Measurements from ENCODE around the gene RAI1. TPM values are rescaled to one million over a fixed set of nuclear protein-coding genes. Genes with fewer than 3 reads are reported as not detected.
"Not testable (repeated sequence)": the region's sequence is repeated elsewhere in the genome, so short reads cannot be mapped to it uniquely, and the experiment has no call there.

The RAI1 gene
- 3.0 TPM for polyA plus RNA-seq

- H3K4me1 Mint-ChIP-seq = peaks cover 6 to 15% (median 11%) of the 10 kb centered on the region in 3 donors
- no peaks in the 10 kb centered on the region for H3K9me3 Mint-ChIP-seq
- H3K36me3 Mint-ChIP-seq = no peaks in the 10 kb centered on the region
- H3K27ac Mint-ChIP-seq = peak within 1 kb of the TSS; percentile 73 to 96 (median 88)
- H3K27me3 Mint-ChIP-seq = peaks cover 7% of the 10 kb centered on the region
- peak within 1 kb of the TSS; percentile 84 to 95 (median 90) for H3K4me3 Mint-ChIP-seq
Measured at GRCh38 chr17:17681187-17681743, at the start of gene RAI1. Gene RAI1, plus strand, starts transcription at chr17:17681458. Its CDS starts 111,491 bp downstream, at chr17:17792949.

GRCh38 chr17:17632690-17633089 lies 48.6 kb upstream of the RAI1 start:
- H3K4me1 Mint-ChIP-seq, H3K36me3 Mint-ChIP-seq, H3K27me3 Mint-ChIP-seq, H3K9me3 Mint-ChIP-seq, H3K27ac Mint-ChIP-seq: not testable (repeated sequence)
- peak overlapping the region in 1 of 4 donors; percentile 20 for H3K4me3 Mint-ChIP-seq

- Mint-ChIP-seq H3K27ac (no peak overlapping the region), H3K4me3 (no peak overlapping the region), H3K27me3 (peaks cover 6% of the 10 kb centered on the region), H3K4me1 (peaks cover 5 to 9% (median 5%) of the 10 kb centered on the region in 3 donors), H3K36me3 (no peaks in the 10 kb centered on the region), H3K9me3 (peaks cover 2 to 8% (median 5%) of the 10 kb centered on the region in 3 donors)
Measured at GRCh38 chr17:17633310-17633709, 47.9 kb upstream of the RAI1 start.

- Mint-ChIP-seq H3K27me3 (peaks cover 6% of the 10 kb centered on the region), H3K4me1 (peaks cover 0 to 1% (median 0%) of the 10 kb centered on the region in 3 donors), H3K9me3 (peaks cover 2 to 8% (median 5%) of the 10 kb centered on the region in 3 donors), H3K27ac (no peak overlapping the region), H3K4me3 (peak overlapping the region in 1 of 4 donors; percentile 41), H3K36me3 (no peaks in the 10 kb centered on the region)
Measured at GRCh38 chr17:17635126-17635525, 46.1 kb upstream of the RAI1 start.

- H3K27ac Mint-ChIP-seq, H3K9me3 Mint-ChIP-seq, H3K36me3 Mint-ChIP-seq, H3K4me3 Mint-ChIP-seq, H3K4me1 Mint-ChIP-seq, H3K27me3 Mint-ChIP-seq: not testable (repeated sequence)
Measured at GRCh38 chr17:17635537-17636271, 45.6 kb upstream of the RAI1 start.

GRCh38 chr17:17636272-17636885 lies 44.9 kb upstream of the RAI1 start:
- peaks cover 6% of the 10 kb centered on the region for H3K27me3 Mint-ChIP-seq
- H3K27ac Mint-ChIP-seq = no peak overlapping the region
- H3K9me3 Mint-ChIP-seq = peaks cover 2 to 8% (median 5%) of the 10 kb centered on the region in 3 donors
- no peaks in the 10 kb centered on the region for H3K36me3 Mint-ChIP-seq
- no peak overlapping the region for H3K4me3 Mint-ChIP-seq
- H3K4me1 Mint-ChIP-seq = peaks cover 0 to 1% (median 0%) of the 10 kb centered on the region in 3 donors

- Mint-ChIP-seq H3K9me3 (peaks cover 2 to 8% (median 3%) of the 10 kb centered on the region in 3 donors), H3K27ac (peak overlapping the region in 1 of 3 donors; percentile 8), H3K4me1 (peaks cover 0 to 3% (median 0%) of the 10 kb centered on the region in 3 donors), H3K27me3 (peaks cover 5% of the 10 kb centered on the region), H3K36me3 (no peaks in the 10 kb centered on the region), H3K4me3 (no peak overlapping the region)
Measured at GRCh38 chr17:17638467-17638866, 42.8 kb upstream of the RAI1 start.

- H3K4me1 Mint-ChIP-seq, H3K27me3 Mint-ChIP-seq, H3K9me3 Mint-ChIP-seq, H3K27ac Mint-ChIP-seq, H3K4me3 Mint-ChIP-seq, H3K36me3 Mint-ChIP-seq: not testable (repeated sequence)
Measured at GRCh38 chr17:17639661-17640270, 41.5 kb upstream of the RAI1 start.

- H3K4me1 Mint-ChIP-seq = peaks cover 0 to 2% (median 0%) of the 10 kb centered on the region in 3 donors
Measured at GRCh38 chr17:17641621-17642409, 39.4 kb upstream of the RAI1 start.

GRCh38 chr17:17645148-17645547 lies 36.1 kb upstream of the RAI1 start:
- H3K4me3 Mint-ChIP-seq, H3K9me3 Mint-ChIP-seq, H3K36me3 Mint-ChIP-seq, H3K27ac Mint-ChIP-seq, H3K4me1 Mint-ChIP-seq, H3K27me3 Mint-ChIP-seq: not testable (repeated sequence)

More at GRCh38 chr17:17641621-17642409, 39.4 kb upstream of the RAI1 start:
- H3K36me3 Mint-ChIP-seq = no peaks in the 10 kb centered on the region
- peaks cover 0 to 6% (median 3%) of the 10 kb centered on the region in 3 donors for H3K9me3 Mint-ChIP-seq
- H3K4me3 Mint-ChIP-seq = peak overlapping the region in 1 of 4 donors; percentile 23
- H3K27me3 Mint-ChIP-seq = peaks cover 5% of the 10 kb centered on the region
- no peak overlapping the region for H3K27ac Mint-ChIP-seq

GRCh38 chr17:17645961-17646360 lies 35.3 kb upstream of the RAI1 start:
- Mint-ChIP-seq H3K27ac (no peak overlapping the region), H3K4me3 (no peak overlapping the region), H3K36me3 (peaks cover 2% of the 10 kb centered on the region), H3K27me3 (peaks cover 7% of the 10 kb centered on the region), H3K4me1 (peaks cover 0 to 2% (median 0%) of the 10 kb centered on the region in 3 donors), H3K9me3 (peaks cover 3 to 8% (median 7%) of the 10 kb centered on the region in 3 donors)

- Mint-ChIP-seq H3K4me1 (no peaks in the 10 kb centered on the region), H3K27me3 (peaks cover 7% of the 10 kb centered on the region), H3K36me3 (peaks cover 2% of the 10 kb centered on the region), H3K4me3 (no peak overlapping the region), H3K27ac (no peak overlapping the region), H3K9me3 (peaks cover 3 to 8% (median 7%) of the 10 kb centered on the region in 3 donors)
Measured at GRCh38 chr17:17647524-17648178, 33.6 kb upstream of the RAI1 start.

- H3K9me3 Mint-ChIP-seq = peaks cover 3 to 8% (median 7%) of the 10 kb centered on the region in 3 donors
- H3K27ac Mint-ChIP-seq = peak overlapping the region in 1 of 3 donors; percentile 59
- no peaks in the 10 kb centered on the region for H3K4me1 Mint-ChIP-seq
Measured at GRCh38 chr17:17648762-17649161, 32.5 kb upstream of the RAI1 start.

GRCh38 chr17:17650959-17651358 lies 30.3 kb upstream of the RAI1 start:
- Mint-ChIP-seq H3K27ac (no peak overlapping the region), H3K9me3 (peaks cover 2 to 8% (median 6%) of the 10 kb centered on the region in 3 donors), H3K36me3 (peaks cover 2% of the 10 kb centered on the region), H3K4me3 (no peak overlapping the region), H3K4me1 (no peaks in the 10 kb centered on the region), H3K27me3 (peaks cover 6% of the 10 kb centered on the region)

More at GRCh38 chr17:17648762-17649161, 32.5 kb upstream of the RAI1 start:
- Mint-ChIP-seq H3K36me3 (peaks cover 2% of the 10 kb centered on the region), H3K4me3 (no peak overlapping the region), H3K27me3 (peaks cover 7% of the 10 kb centered on the region)
